Right ventricle myocardium inferior (tissue), 1 donor: ENCODE measurements around the gene SLC44A2. TPM values are rescaled to one million over a fixed set of nuclear protein-coding genes. Genes with fewer than 3 reads are reported as not detected.
A peak's percentile ranks its signal among the peaks of the same experiment; 100 is the strongest.

Source experiments
- ATAC-seq: fragments of 200-7000 bp; cut with Tn5 transposase; one replicate; pipeline ENCODE4 v1.9.1; 2020; ENCODE audit warnings: mild to moderate bottlenecking, moderate library complexity
- DNase-seq: peaks from one replicate; pipeline ENCODE4 v3.0.0; 2021; ENCODE audit errors: missing footprints
- intact Hi-C: fragments of 100-400 bp; cut with DNase I; formaldehyde crosslinking; loops from one replicate; pipeline ENCODE4 v1.11.0; 2022
- total RNA-seq: library from RNA; stranded (reverse); fragmentation: NEBNext Ultra II Directional; extraction: Animal tissue kit (Norgen Biotek cat#: 25700); gene quantifications from one replicate; pipeline ENCODE4 v1.2.1, GENCODE V29; 2021
- donor health status: DM: no; HTN: yes; CAD: no; lungs with severe emphysema.

SLC44A2 gene
- total RNA-seq, 1 donor from 2014 or later: 71.4 TPM

- DNase-seq (no peak), ATAC-seq (no peak)
- intact Hi-C loops: no loop called here
Observed at GRCh38 chr19:10611907-10612306, 13.4 kb upstream of the SLC44A2 start.

GRCh38 chr19:10612499-10613119 is 12.7 kb upstream of the SLC44A2 start:
- ATAC-seq (peak; percentile 98), DNase-seq (peak; percentile 84)
- intact Hi-C loops: no loop called here

- DNase-seq: no peak
- intact Hi-C loops: no loop called here
- no peak for ATAC-seq
Observed at GRCh38 chr19:10615429-10616023, 9.8 kb upstream of the SLC44A2 start.

GRCh38 chr19:10617409-10618121 is 7.8 kb upstream of the SLC44A2 start:
- ATAC-seq: no peak
- intact Hi-C loops: no loop called here

DNA sequence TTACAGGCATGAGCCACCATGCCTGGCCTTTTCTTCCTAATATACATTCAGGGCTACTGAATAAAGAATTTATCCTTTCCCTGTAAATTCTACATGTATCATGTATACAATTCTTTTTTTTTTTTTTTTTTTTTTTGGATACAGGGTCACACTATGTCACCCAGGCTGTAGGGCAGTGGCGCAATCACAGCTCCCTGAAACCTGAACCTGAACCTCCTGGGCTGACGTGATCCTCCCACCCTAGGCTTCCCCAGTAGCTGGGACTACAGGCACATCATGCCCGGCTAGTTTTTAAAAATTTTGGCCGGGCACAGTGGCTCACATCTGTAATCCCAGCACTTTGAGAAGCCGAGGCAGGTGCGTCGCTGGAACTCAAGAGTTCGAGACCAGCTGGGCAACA is 6.5 kb upstream of the SLC44A2 start:
- no peak for ATAC-seq
- intact Hi-C loops: no loop called here
- DNase-seq: no peak

More at GRCh38 chr19:10617409-10618121, 7.8 kb upstream of the SLC44A2 start:
- no peak for DNase-seq

DNA sequence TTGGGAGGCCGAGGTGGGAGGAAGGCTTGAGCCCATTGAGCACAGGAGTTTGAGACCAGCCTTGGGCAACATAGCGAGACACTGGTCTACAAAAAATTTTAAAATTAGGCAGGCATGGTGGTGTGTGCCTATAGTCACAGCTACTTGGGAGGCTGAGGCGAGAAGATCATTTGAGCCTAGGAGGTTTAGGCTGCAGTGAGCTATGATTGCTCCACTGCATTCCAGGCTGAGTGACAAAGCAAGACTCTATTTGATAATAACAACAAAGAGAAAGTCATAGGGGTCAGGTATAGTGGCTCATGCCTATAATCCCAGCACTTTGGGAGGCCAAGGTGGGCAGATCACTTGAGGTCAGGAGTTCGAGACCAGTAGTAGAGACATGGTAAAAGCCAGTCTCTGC is 4.6 kb upstream of the SLC44A2 start:
- no peak for DNase-seq
- no peak for ATAC-seq
- intact Hi-C loops: no loop called here

DNA sequence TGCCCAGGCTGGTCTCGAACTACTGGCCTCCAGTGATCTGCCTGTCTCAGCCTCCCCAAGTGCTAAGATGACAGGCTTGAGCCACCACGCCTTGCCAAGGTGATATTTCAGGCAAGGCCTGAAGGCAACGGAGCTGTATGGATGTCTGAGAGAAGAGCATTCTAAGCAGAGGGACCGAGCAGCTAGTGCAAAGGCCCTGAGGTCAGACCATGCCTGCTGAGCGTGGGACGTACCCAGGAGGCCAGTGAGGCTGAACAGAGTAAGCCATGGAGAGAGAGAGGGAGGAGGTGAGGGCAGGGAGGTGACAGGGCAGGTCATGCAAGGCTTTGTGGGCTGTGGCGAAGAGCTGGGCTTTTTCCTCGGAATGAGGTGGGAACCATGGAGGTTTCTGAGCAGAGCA is 3.4 kb upstream of the SLC44A2 start:
- ATAC-seq (no peak), DNase-seq (no peak)
- intact Hi-C loops: no loop called here

GRCh38 chr19:10624585-10624984 is 768 bp upstream of the SLC44A2 start:
- DNase-seq (no peak), ATAC-seq (no peak)
- intact Hi-C loops: no loop called here

DNA sequence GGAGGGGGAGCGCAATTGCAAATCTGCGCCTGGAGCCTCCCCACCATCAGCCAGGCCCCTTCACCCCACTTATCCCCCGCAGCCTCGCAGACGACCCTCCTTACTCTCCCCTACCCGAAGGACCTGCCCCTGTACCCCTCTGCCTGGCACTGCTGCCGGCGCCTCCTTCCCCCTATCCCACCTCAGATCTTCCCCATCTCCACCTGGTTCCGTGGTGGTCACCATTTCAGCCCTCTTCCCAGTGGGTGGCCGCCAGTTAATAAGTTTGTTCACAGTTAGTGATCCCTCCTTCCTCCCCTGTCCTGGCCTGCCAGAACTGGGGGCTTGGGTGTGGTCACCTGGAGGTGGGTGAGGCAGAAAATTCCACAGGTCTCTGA is 397 bp downstream of the SLC44A2 start:
- ATAC-seq: peak; percentile 8
- DNase-seq: no peak
- intact Hi-C loops: no loop called here

DNA sequence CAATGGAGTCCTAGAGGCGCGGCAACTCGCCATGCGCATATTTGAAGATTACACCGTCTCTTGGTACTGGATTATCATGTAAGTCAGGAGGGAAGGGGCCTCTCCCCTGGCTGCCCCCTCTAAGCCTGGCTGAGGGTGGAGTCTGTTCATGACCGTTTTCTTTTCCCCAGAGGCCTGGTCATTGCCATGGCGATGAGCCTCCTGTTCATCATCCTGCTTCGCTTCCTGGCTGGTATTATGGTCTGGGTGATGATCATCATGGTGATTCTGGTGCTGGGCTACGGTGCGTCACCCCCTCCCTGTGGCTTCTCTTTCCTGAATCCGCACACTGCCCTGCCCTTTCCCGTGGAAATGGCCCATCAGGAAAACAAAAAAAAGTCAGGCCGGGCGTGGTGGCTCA is 6.5 kb downstream of the SLC44A2 start:
- intact Hi-C loops: no loop called here
- DNase-seq (no peak), ATAC-seq (no peak)

DNA sequence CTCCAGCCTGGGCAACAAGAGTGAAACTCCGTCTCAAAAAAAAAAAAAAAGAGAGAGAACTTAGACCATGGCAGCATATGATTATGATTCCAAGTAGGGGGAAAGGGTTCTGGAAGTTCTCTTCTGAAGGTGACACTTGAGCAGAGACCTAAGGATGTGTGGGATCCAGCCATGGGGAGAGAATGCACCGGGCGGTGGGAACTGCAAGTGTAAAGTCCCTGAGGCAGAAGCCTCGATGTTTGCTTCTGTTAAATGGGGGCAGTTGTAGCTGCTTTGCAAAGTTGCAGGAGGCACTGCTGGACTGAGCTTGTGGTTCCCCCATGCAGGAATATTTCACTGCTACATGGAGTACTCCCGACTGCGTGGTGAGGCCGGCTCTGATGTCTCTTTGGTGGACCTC is 9.1 kb downstream of the SLC44A2 start:
- no peak for DNase-seq
- intact Hi-C loops: no loop called here
- ATAC-seq: no peak

- intact Hi-C loops: no loop called here
- ATAC-seq (no peak), DNase-seq (no peak)
Observed at GRCh38 chr19:10634963-10635362, 9.6 kb downstream of the SLC44A2 start.

GRCh38 chr19:10636304-10636972 is 11.1 kb downstream of the SLC44A2 start:
- ATAC-seq: no peak
- intact Hi-C loops: no loop called here
- DNase-seq: no peak

GRCh38 chr19:10637894-10638293 is 12.5 kb downstream of the SLC44A2 start:
- no peak for ATAC-seq
- intact Hi-C loops: no loop called here
- no peak for DNase-seq

DNA sequence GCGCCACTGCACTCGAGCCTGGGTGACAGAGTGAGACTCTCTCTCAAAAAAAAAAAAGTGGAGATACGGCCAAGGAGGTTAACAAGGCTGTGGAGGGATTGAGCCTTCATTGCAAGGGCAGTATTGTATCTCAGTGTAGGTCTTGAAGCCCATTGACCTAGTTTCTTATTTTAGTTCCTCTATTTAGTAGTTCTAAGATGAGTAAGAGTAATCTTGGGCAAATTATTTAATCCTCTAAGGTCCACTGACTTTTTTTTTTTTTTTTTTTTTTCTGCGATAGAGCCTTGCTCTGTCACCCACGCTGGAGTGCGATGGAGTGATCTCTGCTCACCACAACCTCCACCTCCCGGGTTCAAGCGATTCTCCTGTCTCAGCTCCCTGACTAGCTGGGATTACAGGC is 14.5 kb downstream of the SLC44A2 start:
- DNase-seq: no peak
- intact Hi-C loops: no loop called here
- ATAC-seq: no peak

- DNase-seq (no peak), ATAC-seq (no peak)
- intact Hi-C loops: no loop called here
Observed at GRCh38 chr19:10640361-10640760, 15.0 kb downstream of the SLC44A2 start.

GRCh38 chr19:10641248-10641647 is 15.9 kb downstream of the SLC44A2 start:
- no peak for DNase-seq
- intact Hi-C loops: no loop called here
- ATAC-seq: no peak

- DNase-seq: no peak
- intact Hi-C loops: no loop called here
- ATAC-seq: no peak
Observed at GRCh38 chr19:10642473-10643171, 17.3 kb downstream of the SLC44A2 start.

- ATAC-seq (no peak), DNase-seq (no peak)
- intact Hi-C loops: no loop called here
Observed at GRCh38 chr19:10643172-10643967, 18.0 kb downstream of the SLC44A2 start.
